B cell (primary cell): Measurements from ENCODE around the gene TTLL8. TPM values are rescaled to one million over a fixed set of nuclear protein-coding genes. Genes with fewer than 3 reads are reported as not detected.

Source experiments
- ATAC-seq: fragments of 200-7000 bp; cut with Tn5 transposase; one replicate; pipeline ENCODE4 v1.10.0; 2021; ENCODE audit warnings: low read depth, mild to moderate bottlenecking, moderate number of reproducible peaks, moderate library complexity
- CTCF ChIA-PET: fragments of 350-600 bp; sonication (Branson Sonifier 250); formaldehyde crosslinking; loops from one replicate; lab custom pipeline; 2021; ENCODE audit warnings: antibody characterized with exemption, inconsistent platforms; lab: Charles Lee
- POLR2A ChIA-PET: fragments of 350-600 bp; sonication (Branson Sonifier 250); formaldehyde crosslinking; loops from one replicate; lab custom pipeline; 2021; ENCODE audit warnings: antibody characterized with exemption; lab: Charles Lee
- DNase-seq: peaks from one replicate; pipeline ENCODE4 v3.0.0; 2013
- H2AFZ ChIP-seq: 2 replicates; pipeline ENCODE4 v1.6.1; 2012; ENCODE audit warnings: mild to moderate bottlenecking, low read depth, low read length; ENCODE audit not compliant: insufficient read depth, poor library complexity, severe bottlenecking
- H3K27ac ChIP-seq, 2 donors: 1 replicate in 1 of 2; 2 replicates in 1 of 2; pipeline ENCODE4 v1.5.1; 2012 to 2013; ENCODE audit warnings: low read length in 2 of 2, mild to moderate bottlenecking in 2 of 2, moderate library complexity in 1 of 2
- H3K27me3 ChIP-seq, 4 experiments: fragments of 200-600 bp in 1 of 4; sonication (generic) in 1 of 4; replicated peaks in 1 of 4; 1 replicate in 2 of 4; 2 replicates in 2 of 4; pipeline versions ENCODE4 v1.6.1 to v1.7.0; 2013 to 2016; ENCODE audit warnings: low read length in 3 of 4, mild to moderate bottlenecking in 2 of 4, mixed read lengths in 1 of 4, moderate library complexity in 1 of 4; ENCODE audit not compliant: insufficient read depth in 4 of 4, control insufficient read depth in 3 of 4; ENCODE audit errors: control extremely low read depth in 1 of 4
- H3K36me3 ChIP-seq, 2 experiments: replicated peaks in 1 of 2; 1 replicate in 1 of 2; 2 replicates in 1 of 2; pipeline versions ENCODE4 v1.6.1 to v1.7.1; 2013; ENCODE audit warnings: low read length in 1 of 2; ENCODE audit not compliant: insufficient read depth in 2 of 2, control insufficient read depth in 1 of 2; ENCODE audit errors: control extremely low read depth in 1 of 2, extremely low read depth in 1 of 2
- H3K4me1 ChIP-seq, 2 donors: fragments of 200-600 bp in 1 of 2; sonication (generic) in 1 of 2; 1 replicate in 1 of 2; 2 replicates in 1 of 2; pipeline versions ENCODE4 v1.5.1 to v1.6.1; 2013 to 2017; ENCODE audit warnings: low read length in 2 of 2; ENCODE audit not compliant: control insufficient read depth in 2 of 2, insufficient read depth in 2 of 2
- H3K4me2 ChIP-seq: replicated peaks from 2 replicates; pipeline ENCODE3; 2012; ENCODE audit warnings: mild to moderate bottlenecking, low read depth, low read length; ENCODE audit not compliant: poor library complexity, severe bottlenecking
- H3K4me3 ChIP-seq, 5 experiments: fragments of 200-600 bp in 1 of 5; sonication (generic) in 1 of 5; 1 replicate in 3 of 5; 2 replicates in 2 of 5; pipeline versions ENCODE4 v1.5.1 to v1.7.0; 2011 to 2016; ENCODE audit warnings: low read length in 4 of 5, mild to moderate bottlenecking in 4 of 5, low read depth in 2 of 5, control low read depth in 1 of 5, moderate library complexity in 1 of 5; ENCODE audit not compliant: insufficient read depth in 1 of 5; ENCODE audit errors: control extremely low read depth in 1 of 5, extremely low read depth in 1 of 5
- H3K79me2 ChIP-seq: fragments of 200-600 bp; sonication (generic); one replicate; pipeline ENCODE4 v1.6.0; 2016; ENCODE audit warnings: low read length; ENCODE audit not compliant: control insufficient read depth, insufficient read depth
- H3K9ac ChIP-seq: fragments of 200-600 bp; sonication (generic); 2 replicates; pipeline ENCODE4 v1.6.1; 2017; ENCODE audit warnings: mild to moderate bottlenecking, low read length, moderate library complexity
- H3K9me3 ChIP-seq, 3 donors: one replicate each; pipeline versions ENCODE4 v1.6.1 to v1.7.1; 2013; ENCODE audit warnings: low read length in 2 of 3; ENCODE audit not compliant: control insufficient read depth in 2 of 3, insufficient read depth in 1 of 3; ENCODE audit errors: control extremely low read depth in 1 of 3
- H4K20me1 ChIP-seq: 2 replicates; pipeline ENCODE4 v1.6.0; 2012; ENCODE audit warnings: mild to moderate bottlenecking, low read length; ENCODE audit not compliant: insufficient read depth, control insufficient read depth, poor library complexity, severe bottlenecking
- H3K27ac Mint-ChIP-seq: one replicate; pipeline ENCODE4 v1.8.0; 2021; ENCODE audit warnings: mixed read lengths
- H3K27me3 Mint-ChIP-seq: one replicate; pipeline ENCODE4 v1.8.0; 2021; ENCODE audit warnings: mixed read lengths
- H3K4me1 Mint-ChIP-seq: one replicate; pipeline ENCODE4 v1.8.0; 2021; ENCODE audit warnings: mixed read lengths
- H3K4me3 Mint-ChIP-seq: one replicate; pipeline ENCODE4 v1.8.0; 2021; ENCODE audit warnings: mixed read lengths
- H3K9me3 Mint-ChIP-seq: one replicate; pipeline ENCODE4 v1.8.0; 2022; ENCODE audit warnings: mixed read lengths; ENCODE audit not compliant: insufficient read depth
- EZH2 ChIP-seq: IDR thresholded peaks from 2 replicates; pipeline ENCODE4 v1.6.1; 2012; ENCODE audit warnings: borderline replicate concordance, low read depth, mild to moderate bottlenecking, moderate library complexity, low read length; ENCODE audit not compliant: insufficient read depth, poor library complexity, severe bottlenecking
- WGBS: methylation state at CpG from one replicate; pipeline ENCODE4 v1.1.5; 2013; ENCODE audit warnings: missing lambda C conversion rate; ENCODE audit not compliant: insufficient coverage; 5-methylcytosine and 5-hydroxymethylcytosine counted together
- intact Hi-C: fragments of 100-400 bp; cut with micrococcal nuclease; formaldehyde crosslinking; loops from one replicate; pipeline ENCODE4 v1.10.0; 2022
- polyA plus RNA-seq: library from polyadenylated mRNA; depleted of rRNA; stranded (reverse); fragments of >200 nt; gene quantifications from 2 replicates; pipeline ENCODE4 v1.2.3, GENCODE V29; 2012
- total RNA-seq, 2 donors: library from RNA; stranded (reverse); fragments of 120-200 nt in 1 of 2; gene quantifications; 1 replicate in 1 of 2; 2 replicates in 1 of 2; pipeline versions ENCODE4 v1.2.3 to v1.2.4, GENCODE V29; 2013 to 2022
- TF ChIP-seq, protein P1 (sequence below): fragments of 200-600 bp; IDR thresholded peaks from one replicate; pipeline ENCODE4 v1.8.0; 2022; ENCODE audit warnings: antibody characterized with exemption, mild to moderate bottlenecking

Gene TTLL8
- total and polyA plus RNA-seq, 2 donors (not counting 1 experiment from before 2014, with no cell fraction given) = not detected

DNA sequence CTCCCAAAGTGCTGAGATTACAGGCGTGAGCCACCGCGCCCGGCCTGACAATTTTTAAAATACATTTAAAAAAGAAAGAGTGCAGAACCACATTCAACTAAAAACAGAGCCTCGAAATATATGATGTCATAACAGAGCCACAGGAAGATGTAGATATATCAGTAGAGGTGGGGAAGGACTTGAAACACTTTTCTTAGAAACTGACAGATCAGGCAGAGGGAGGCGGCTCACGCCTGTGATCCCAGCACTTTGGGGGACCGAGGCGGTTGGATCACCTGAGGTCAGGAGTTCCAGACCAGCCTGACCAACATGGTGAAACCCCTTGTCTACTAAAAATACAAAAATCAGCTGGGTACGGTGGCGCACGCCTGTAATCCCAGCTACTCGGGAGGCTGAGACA, 20.1 kb upstream of the TTLL8 start:
- 95% methylated on average over 8 of the region's 13 CpGs for WGBS
- H3K36me3 ChIP-seq = no peaks in the 10 kb centered on the region
- DNase-seq (no peak), ATAC-seq (no peak)
- ChIA-PET POLR2A (no interaction called here), CTCF (no interaction called here)
- Mint-ChIP-seq H3K4me1 (peaks cover 4% of the 10 kb centered on the region), H3K4me3 (no peak overlapping the region), H3K9me3 (no peaks in the 10 kb centered on the region), H3K27ac (no peak overlapping the region), H3K27me3 (peaks cover 18% of the 10 kb centered on the region)
- H3K4me3 ChIP-seq = no peak overlapping the region
- H3K4me2 ChIP-seq = no peak overlapping the region
- H3K9ac ChIP-seq = no peak overlapping the region
- no peaks in the 10 kb centered on the region for H3K9me3 ChIP-seq
- no peaks in the 10 kb centered on the region for H3K4me1 ChIP-seq
- no peaks in the 10 kb centered on the region for H3K79me2 ChIP-seq
- no peaks in the 10 kb centered on the region for H4K20me1 ChIP-seq
- no peak overlapping the region for H2AFZ ChIP-seq
- TF ChIP-seq, protein P1, sequence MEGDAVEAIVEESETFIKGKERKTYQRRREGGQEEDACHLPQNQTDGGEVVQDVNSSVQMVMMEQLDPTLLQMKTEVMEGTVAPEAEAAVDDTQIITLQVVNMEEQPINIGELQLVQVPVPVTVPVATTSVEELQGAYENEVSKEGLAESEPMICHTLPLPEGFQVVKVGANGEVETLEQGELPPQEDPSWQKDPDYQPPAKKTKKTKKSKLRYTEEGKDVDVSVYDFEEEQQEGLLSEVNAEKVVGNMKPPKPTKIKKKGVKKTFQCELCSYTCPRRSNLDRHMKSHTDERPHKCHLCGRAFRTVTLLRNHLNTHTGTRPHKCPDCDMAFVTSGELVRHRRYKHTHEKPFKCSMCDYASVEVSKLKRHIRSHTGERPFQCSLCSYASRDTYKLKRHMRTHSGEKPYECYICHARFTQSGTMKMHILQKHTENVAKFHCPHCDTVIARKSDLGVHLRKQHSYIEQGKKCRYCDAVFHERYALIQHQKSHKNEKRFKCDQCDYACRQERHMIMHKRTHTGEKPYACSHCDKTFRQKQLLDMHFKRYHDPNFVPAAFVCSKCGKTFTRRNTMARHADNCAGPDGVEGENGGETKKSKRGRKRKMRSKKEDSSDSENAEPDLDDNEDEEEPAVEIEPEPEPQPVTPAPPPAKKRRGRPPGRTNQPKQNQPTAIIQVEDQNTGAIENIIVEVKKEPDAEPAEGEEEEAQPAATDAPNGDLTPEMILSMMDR = no peak
- no peak for TF ChIP-seq EZH2
- peaks cover 0 to 14% (median 0%) of the 10 kb centered on the region in 4 experiments for H3K27me3 ChIP-seq
- no peak overlapping the region for H3K27ac ChIP-seq
- intact Hi-C loops = no loop called here

DNA sequence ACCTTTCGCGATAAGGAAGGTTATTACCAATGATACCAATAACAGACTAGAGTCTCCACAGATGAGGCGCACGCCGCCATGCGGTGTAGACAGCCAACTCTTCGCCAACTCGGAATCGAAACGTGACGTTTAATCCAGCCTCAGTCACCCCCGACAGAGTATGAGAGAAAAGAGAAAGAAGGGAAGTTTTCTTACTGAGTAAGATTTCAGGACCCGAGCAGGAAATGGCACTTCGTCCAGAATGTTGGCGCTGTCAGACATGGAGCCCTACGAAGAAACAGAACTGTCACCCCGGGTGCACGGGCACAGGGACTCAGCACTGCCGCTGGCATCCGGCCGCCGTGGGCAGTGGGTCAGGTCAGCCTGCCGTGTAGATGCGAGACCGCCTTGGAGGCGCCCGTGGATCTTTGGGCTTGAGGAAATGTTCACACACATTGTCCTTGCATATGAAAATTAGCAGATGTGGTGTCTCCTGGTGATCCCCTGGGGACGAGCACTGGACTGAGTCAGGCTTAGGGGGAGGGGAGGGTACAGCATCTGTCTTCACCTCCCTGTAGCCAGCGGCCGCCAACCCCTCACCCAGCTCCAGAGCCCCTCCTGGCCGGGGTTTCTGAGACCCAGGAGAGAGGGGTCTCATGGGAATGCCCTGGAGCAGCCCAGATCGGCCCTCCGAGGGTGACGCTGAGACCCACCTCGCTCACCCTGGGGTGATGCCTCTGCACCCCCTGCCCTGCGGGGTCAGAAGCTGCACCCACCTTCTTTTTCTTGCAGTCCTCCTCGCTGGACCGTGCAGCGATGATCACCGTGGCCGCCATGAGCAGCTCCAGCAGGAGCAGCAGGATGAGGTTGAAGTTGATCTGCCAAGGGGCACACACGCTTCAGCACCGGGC, 18.8 kb upstream of the TTLL8 start:
- no peak overlapping the region for H2AFZ ChIP-seq
- ATAC-seq = no peak
- H3K4me3 Mint-ChIP-seq = no peak overlapping the region

More for the DNA sequence above, 18.8 kb upstream of the TTLL8 start:
- CTCF ChIA-PET = no interaction called here
- no peak for DNase-seq
- POLR2A ChIA-PET = no interaction called here
- Histone ChIP-seq H3K9ac (no peak overlapping the region), H3K4me1 (no peaks in the 10 kb centered on the region), H4K20me1 (no peaks in the 10 kb centered on the region), H3K36me3 (no peaks in the 10 kb centered on the region), H3K4me3 (no peak overlapping the region), H3K9me3 (no peaks in the 10 kb centered on the region), H3K27me3 (peaks cover 0 to 10% (median 0%) of the 10 kb centered on the region in 4 experiments), H3K79me2 (no peaks in the 10 kb centered on the region), H3K4me2 (no peak overlapping the region), H3K27ac (no peak overlapping the region)
- Mint-ChIP-seq H3K27me3 (peaks cover 10% of the 10 kb centered on the region), H3K27ac (no peak overlapping the region), H3K9me3 (no peaks in the 10 kb centered on the region), H3K4me1 (peaks cover 4% of the 10 kb centered on the region)
- WGBS = 82% methylated on average over 37 of the region's 43 CpGs
- intact Hi-C loops = no loop called here
- TF ChIP-seq EZH2 = no peak
- TF ChIP-seq, protein P1 = no peak
